DOHH2 (cell line): ENCODE measurements around the gene RAD9A.

ENCODE experiments used
- H3F3A ChIP-seq: fragments of 200-600 bp; sonication (generic), shearing (Covaris generic); 2 replicates; pipeline ENCODE4 v1.6.0; 2016; ENCODE audit warnings: antibody characterized with exemption, mild to moderate bottlenecking; ENCODE audit not compliant: control insufficient read depth, insufficient read depth
- H3K27ac ChIP-seq: fragments of 200-600 bp; sonication (generic); 2 replicates; pipeline ENCODE4 v1.5.1; 2014; ENCODE audit warnings: low read depth, mild to moderate bottlenecking, low read length, moderate library complexity
- H3K27me3 ChIP-seq: fragments of 200-600 bp; sonication (generic); 2 replicates; pipeline ENCODE4 v1.6.1; 2014; ENCODE audit warnings: mild to moderate bottlenecking, low read length, mixed read lengths; ENCODE audit not compliant: control insufficient read depth
- H3K36me3 ChIP-seq: fragments of 200-600 bp; sonication (generic); 2 replicates; pipeline ENCODE4 v1.6.1; 2014; ENCODE audit warnings: mild to moderate bottlenecking, low read length, moderate library complexity, mixed read lengths; ENCODE audit not compliant: control insufficient read depth
- H3K4me1 ChIP-seq: fragments of 200-600 bp; sonication (generic); 2 replicates; pipeline ENCODE4 v1.6.1; 2014; ENCODE audit warnings: mild to moderate bottlenecking, low read length, mixed read lengths; ENCODE audit not compliant: control insufficient read depth
- H3K4me2 ChIP-seq: fragments of 200-600 bp; sonication (generic); 2 replicates; pipeline ENCODE4 v1.6.0; 2014; ENCODE audit warnings: mild to moderate bottlenecking, low read length, moderate library complexity
- H3K4me3 ChIP-seq: fragments of 200-600 bp; sonication (generic); 2 replicates; pipeline ENCODE4 v1.5.1; 2014; ENCODE audit warnings: mild to moderate bottlenecking, low read length, mixed read lengths
- H3K79me2 ChIP-seq: fragments of 200-600 bp; sonication (generic); 2 replicates; pipeline ENCODE4 v1.6.1; 2014; ENCODE audit warnings: mild to moderate bottlenecking, low read length, mixed read lengths; ENCODE audit not compliant: control insufficient read depth
- H3K9me2 ChIP-seq: fragments of 200-600 bp; sonication (generic); replicated peaks from 2 replicates; pipeline ENCODE4 v1.6.1; 2014; ENCODE audit warnings: mild to moderate bottlenecking, low read length, mixed read lengths; ENCODE audit not compliant: control insufficient read depth
- H3K9me3 ChIP-seq: fragments of 200-600 bp; sonication (generic); 2 replicates; pipeline ENCODE4 v1.6.1; 2014; ENCODE audit warnings: antibody characterized with exemption, low read length, mixed read lengths; ENCODE audit not compliant: control insufficient read depth, insufficient read depth
- H4K20me1 ChIP-seq: fragments of 200-600 bp; sonication (generic); 2 replicates; pipeline ENCODE4 v1.6.0; 2014; ENCODE audit warnings: low read depth, mild to moderate bottlenecking, antibody characterized with exemption, low read length, moderate library complexity; ENCODE audit not compliant: control insufficient read depth, insufficient read depth
- CTCF ChIP-seq: fragments of 200-600 bp; sonication (generic); IDR thresholded peaks from one replicate; pipeline ENCODE4 v1.5.1; 2014; ENCODE audit warnings: antibody characterized with exemption, mild to moderate bottlenecking, low read depth, low read length; ENCODE audit not compliant: poor library complexity, severe bottlenecking
- EZH2phosphoT487 ChIP-seq: fragments of 200-600 bp; sonication (generic); IDR thresholded peaks from 2 replicates; pipeline ENCODE4 v1.6.1; 2017; ENCODE audit warnings: borderline replicate concordance, mild to moderate bottlenecking, antibody characterized with exemption, low read length, moderate library complexity, mixed read lengths

Gene RAD9A

GRCh38 chr11:67391304-67392182, at the start of gene RAD9A:
RAD9A (plus strand) TSS chr11:67391986; CDS start chr11:67392045, 59 bp downstream.
- no peaks in the 10 kb centered on the region for H4K20me1 ChIP-seq
- peaks cover 38% of the 10 kb centered on the region for H3K4me1 ChIP-seq
- TF ChIP-seq EZH2phosphoT487: no peak
- TF ChIP-seq CTCF: no peak
- peaks cover 47% of the 10 kb centered on the region for H3K79me2 ChIP-seq
- peak within 1 kb of the TSS; percentile 75 for H3K4me3 ChIP-seq
- H3K9me3 ChIP-seq: no peaks in the 10 kb centered on the region
- H3K27ac ChIP-seq: peak within 1 kb of the TSS; percentile 46
- peaks cover 37% of the 10 kb centered on the region for H3K36me3 ChIP-seq
- H3F3A ChIP-seq: 0 out of 2 replicates have a peak, but pooled peaks cover 4% of the 10 kb centered on the region
- peak within 1 kb of the TSS; percentile 90 for H3K4me2 ChIP-seq
- no peaks in the 10 kb centered on the region for H3K27me3 ChIP-seq
- no peaks in the 10 kb centered on the region for H3K9me2 ChIP-seq

- Histone ChIP-seq H3K27ac (peak overlapping the region; percentile 12; the same call in 1 of the 2 replicates), H3F3A (peaks cover 20% of the 10 kb centered on the region), H3K4me1 (peaks cover 43% of the 10 kb centered on the region), H3K79me2 (no peaks in the 10 kb centered on the region), H4K20me1 (no peaks in the 10 kb centered on the region), H3K9me3 (no peaks in the 10 kb centered on the region; the same call in 1 of the 2 replicates), H3K36me3 (no peaks in the 10 kb centered on the region), H3K27me3 (no peaks in the 10 kb centered on the region), H3K4me3 (no peak overlapping the region), H3K4me2 (peak overlapping the region; percentile 17), H3K9me2 (no peaks in the 10 kb centered on the region)
- TF ChIP-seq CTCF (no peak), EZH2phosphoT487 (no peak)
Measured at GRCh38 chr11:67344264-67344663, 47.5 kb upstream of the RAD9A start.

GRCh38 chr11:67345247-67345919, 46.4 kb upstream of the RAD9A start:
- no peaks in the 10 kb centered on the region for H3K36me3 ChIP-seq
- TF ChIP-seq CTCF (no peak), EZH2phosphoT487 (no peak)
- H3K79me2 ChIP-seq: no peaks in the 10 kb centered on the region
- peak overlapping the region; percentile 3; the same call in 1 of the 2 replicates for H3K4me2 ChIP-seq
- H3F3A ChIP-seq: peaks cover 26% of the 10 kb centered on the region
- H3K4me3 ChIP-seq: no peak overlapping the region
- peaks cover 55% of the 10 kb centered on the region for H3K4me1 ChIP-seq
- H4K20me1 ChIP-seq: no peaks in the 10 kb centered on the region
- H3K27me3 ChIP-seq: no peaks in the 10 kb centered on the region
- no peaks in the 10 kb centered on the region; the same call in 1 of the 2 replicates for H3K9me3 ChIP-seq
- peak overlapping the region; percentile 51 for H3K27ac ChIP-seq
- no peaks in the 10 kb centered on the region for H3K9me2 ChIP-seq
